KG1 (cell line): ENCODE data around the gene TMEM201.

Source experiments
- DNase-seq: peaks from one replicate; lab custom pipeline; 2025; lab: John Stamatoyannopoulos, UW

TMEM201 gene

GRCh38 chr1:9580942-9581341, 7.8 kb upstream of the TMEM201 start:
- DNase-seq = no peak

GRCh38 chr1:9586147-9586766, 2.5 kb upstream of the TMEM201 start:
- no peak for DNase-seq

- DNase-seq = no peak
Measured at GRCh38 chr1:9589144-9589718, 520 bp downstream of the TMEM201 start.

GRCh38 chr1:9589719-9590157, 1.0 kb downstream of the TMEM201 start:
- no peak for DNase-seq

GRCh38 chr1:9590201-9590600, 1.5 kb downstream of the TMEM201 start:
- no peak for DNase-seq

GRCh38 chr1:9590945-9591668, 2.4 kb downstream of the TMEM201 start:
- DNase-seq = no peak

GRCh38 chr1:9591669-9592509, 3.2 kb downstream of the TMEM201 start:
- no peak for DNase-seq

GRCh38 chr1:9592510-9593075, 3.9 kb downstream of the TMEM201 start:
- DNase-seq = no peak

GRCh38 chr1:9593147-9593491, 4.4 kb downstream of the TMEM201 start:
- no peak for DNase-seq

- no peak for DNase-seq
Measured at GRCh38 chr1:9593492-9594465, 5.1 kb downstream of the TMEM201 start.

GRCh38 chr1:9594471-9595155, 5.9 kb downstream of the TMEM201 start:
- DNase-seq = no peak

GRCh38 chr1:9595156-9595967, 6.7 kb downstream of the TMEM201 start:
- DNase-seq = no peak

GRCh38 chr1:9595968-9596340, 7.2 kb downstream of the TMEM201 start:
- DNase-seq = no peak

GRCh38 chr1:9596415-9597123, 7.9 kb downstream of the TMEM201 start:
- DNase-seq = no peak

GRCh38 chr1:9597361-9598315, 8.9 kb downstream of the TMEM201 start:
- no peak for DNase-seq

GRCh38 chr1:9598316-9598700, 9.6 kb downstream of the TMEM201 start:
- no peak for DNase-seq

GRCh38 chr1:9599741-9600140, 11.0 kb downstream of the TMEM201 start:
- no peak for DNase-seq
